ENCODE measurements around the gene HSPA12A.

The HSPA12A gene

GRCh38 chr10:116668018-116668417 lies 74.3 kb downstream of the HSPA12A start:
- Histone ChIP-seq H3K4me2 (ENCODE audit: insufficient read depth, low read length, poor library complexity, severe bottlenecking) (no peak overlapping the region), H3K79me1 (ENCODE audit: low read depth, low read length) (no peaks in the 10 kb centered on the region), H3K4me1 (ENCODE audit: control insufficient read depth in 2 of 2, insufficient read depth in 1 of 2, low read depth in 1 of 2, low read length in 2 of 2) (peaks cover 0 to 11% of the 10 kb centered on the region in 2 donors), H3K27me3 (ENCODE audit: control insufficient read depth in 3 of 3, insufficient read depth in 3 of 3, low read depth in 1 of 3, low read length in 3 of 3) (peaks cover 0 to 47% (median 0%) of the 10 kb centered on the region in 3 experiments), H3K9me3 (replicated peaks in 1 of 2; ENCODE audit: control insufficient read depth in 2 of 2, insufficient read depth in 1 of 2, low read depth in 1 of 2, low read length in 2 of 2) (no peaks in the 10 kb centered on the region), H2AFZ (ENCODE audit: low read length) (no peak overlapping the region), H2BK5ac (ENCODE audit: low read length) (no peak overlapping the region), H3K36me3 (replicated peaks in 1 of 2; ENCODE audit: control insufficient read depth in 2 of 2, insufficient read depth in 2 of 2, low read length in 2 of 2) (no peaks in the 10 kb centered on the region), H3K27ac (replicated peaks; ENCODE audit: low read length) (no peak overlapping the region), H3K18ac (ENCODE audit: low read length) (no peak overlapping the region), H3K4me3 (ENCODE audit: low read length in 2 of 2) (no peak overlapping the region), H3K14ac (ENCODE audit: low read length) (no peak overlapping the region), H2BK120ac (ENCODE audit: low read depth, low read length) (no peak overlapping the region), H3K23ac (ENCODE audit: low read depth, low read length, poor library complexity) (no peak overlapping the region), H4K8ac (ENCODE audit: low read depth, low read length) (no peak overlapping the region), H4K91ac (ENCODE audit: low read depth, low read length, poor library complexity) (no peak overlapping the region), H2BK12ac (ENCODE audit: low read length) (no peak overlapping the region), H3K4ac (ENCODE audit: low read length) (no peak overlapping the region), H3K9ac (ENCODE audit: low read depth, low read length, poor library complexity) (no peak overlapping the region), H2AK5ac (ENCODE audit: low read depth, low read length) (no peak overlapping the region), H2BK15ac (ENCODE audit: low read length) (no peak overlapping the region)
- no CpG with 5 or more reads among the region's 9 CpGs for WGBS, 2 donors (ENCODE audit: extremely low coverage in 2 of 2, insufficient read length in 2 of 2, insufficient replicate concordance in 1 of 2)
- DNase-seq (ENCODE audit: low spot score): no peak

DNA sequence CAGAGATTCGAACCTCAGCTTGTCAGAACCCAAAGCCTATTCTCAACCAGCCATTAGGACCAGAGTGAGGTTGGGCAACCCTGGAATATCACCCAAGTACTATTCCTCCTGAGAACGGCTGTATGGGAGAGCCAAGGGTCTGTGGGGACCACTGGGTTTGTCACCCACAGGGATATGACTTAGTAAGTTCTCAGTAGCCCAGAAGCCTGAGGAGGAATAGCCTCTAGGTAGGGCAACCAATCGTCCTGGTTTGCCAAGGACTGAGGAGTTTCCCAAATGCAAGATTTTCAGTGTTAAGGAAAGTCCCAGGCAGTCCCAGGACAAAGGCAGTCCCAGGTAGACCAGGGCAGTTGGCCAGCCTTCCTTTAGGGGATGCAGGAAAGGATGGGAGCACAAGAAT lies 74.9 kb downstream of the HSPA12A start:
- Histone ChIP-seq H3K4ac (ENCODE audit: low read length) (no peak overlapping the region), H3K9me3 (replicated peaks in 1 of 2; ENCODE audit: control insufficient read depth in 2 of 2, insufficient read depth in 1 of 2, low read depth in 1 of 2, low read length in 2 of 2) (no peaks in the 10 kb centered on the region), H2BK12ac (ENCODE audit: low read length) (no peak overlapping the region), H3K4me3 (ENCODE audit: low read length in 2 of 2) (no peak overlapping the region), H3K9ac (ENCODE audit: low read depth, low read length, poor library complexity) (no peak overlapping the region), H2AK5ac (ENCODE audit: low read depth, low read length) (no peak overlapping the region), H4K91ac (ENCODE audit: low read depth, low read length, poor library complexity) (no peak overlapping the region), H2AFZ (ENCODE audit: low read length) (no peak overlapping the region), H3K27ac (replicated peaks; ENCODE audit: low read length) (no peak overlapping the region), H3K4me2 (ENCODE audit: insufficient read depth, low read length, poor library complexity, severe bottlenecking) (no peak overlapping the region), H4K8ac (ENCODE audit: low read depth, low read length) (no peak overlapping the region), H3K36me3 (replicated peaks in 1 of 2; ENCODE audit: control insufficient read depth in 2 of 2, insufficient read depth in 2 of 2, low read length in 2 of 2) (no peaks in the 10 kb centered on the region), H3K14ac (ENCODE audit: low read length) (no peak overlapping the region), H2BK5ac (ENCODE audit: low read length) (no peak overlapping the region), H3K27me3 (ENCODE audit: control insufficient read depth in 3 of 3, insufficient read depth in 3 of 3, low read depth in 1 of 3, low read length in 3 of 3) (peaks cover 0 to 47% (median 0%) of the 10 kb centered on the region in 3 experiments), H3K18ac (ENCODE audit: low read length) (no peak overlapping the region), H2BK120ac (ENCODE audit: low read depth, low read length) (no peak overlapping the region), H2BK15ac (ENCODE audit: low read length) (no peak overlapping the region), H3K79me1 (ENCODE audit: low read depth, low read length) (no peaks in the 10 kb centered on the region), H3K4me1 (ENCODE audit: control insufficient read depth in 2 of 2, insufficient read depth in 1 of 2, low read depth in 1 of 2, low read length in 2 of 2) (peaks cover 0 to 11% of the 10 kb centered on the region in 2 donors), H3K23ac (ENCODE audit: low read depth, low read length, poor library complexity) (no peak overlapping the region)
- WGBS, 2 donors (ENCODE audit: extremely low coverage in 2 of 2, insufficient read length in 2 of 2, insufficient replicate concordance in 1 of 2): no CpG with 5 or more reads among the region's 3 CpGs
- DNase-seq (ENCODE audit: low spot score): no peak

GRCh38 chr10:116665541-116666125 lies 76.7 kb downstream of the HSPA12A start:
- Histone ChIP-seq H3K18ac (ENCODE audit: low read length) (no peak overlapping the region), H3K4me1 (ENCODE audit: control insufficient read depth in 2 of 2, insufficient read depth in 1 of 2, low read depth in 1 of 2, low read length in 2 of 2) (peaks cover 0 to 7% of the 10 kb centered on the region in 2 donors), H2BK120ac (ENCODE audit: low read depth, low read length) (no peak overlapping the region), H3K27ac (replicated peaks; ENCODE audit: low read length) (no peak overlapping the region), H3K23ac (ENCODE audit: low read depth, low read length, poor library complexity) (no peak overlapping the region), H2AK5ac (ENCODE audit: low read depth, low read length) (no peak overlapping the region), H3K36me3 (replicated peaks in 1 of 2; ENCODE audit: control insufficient read depth in 2 of 2, insufficient read depth in 2 of 2, low read length in 2 of 2) (no peaks in the 10 kb centered on the region), H4K91ac (ENCODE audit: low read depth, low read length, poor library complexity) (no peak overlapping the region), H3K79me1 (ENCODE audit: low read depth, low read length) (no peaks in the 10 kb centered on the region), H2AFZ (ENCODE audit: low read length) (no peak overlapping the region), H3K4me2 (ENCODE audit: insufficient read depth, low read length, poor library complexity, severe bottlenecking) (no peak overlapping the region), H2BK12ac (ENCODE audit: low read length) (no peak overlapping the region), H3K9ac (ENCODE audit: low read depth, low read length, poor library complexity) (no peak overlapping the region), H3K14ac (ENCODE audit: low read length) (no peak overlapping the region), H3K4ac (ENCODE audit: low read length) (no peak overlapping the region), H3K4me3 (ENCODE audit: low read length in 2 of 2) (no peak overlapping the region), H2BK5ac (ENCODE audit: low read length) (no peak overlapping the region), H4K8ac (ENCODE audit: low read depth, low read length) (no peak overlapping the region), H2BK15ac (ENCODE audit: low read length) (no peak overlapping the region), H3K27me3 (ENCODE audit: control insufficient read depth in 3 of 3, insufficient read depth in 3 of 3, low read depth in 1 of 3, low read length in 3 of 3) (peaks cover 0 to 38% (median 0%) of the 10 kb centered on the region in 3 experiments), H3K9me3 (replicated peaks in 1 of 2; ENCODE audit: control insufficient read depth in 2 of 2, insufficient read depth in 1 of 2, low read depth in 1 of 2, low read length in 2 of 2) (no peaks in the 10 kb centered on the region)
- DNase-seq (ENCODE audit: low spot score): no peak
- WGBS, 2 donors (ENCODE audit: extremely low coverage in 2 of 2, insufficient read length in 2 of 2, insufficient replicate concordance in 1 of 2): no CpG with 5 or more reads among the region's 13 CpGs

DNA sequence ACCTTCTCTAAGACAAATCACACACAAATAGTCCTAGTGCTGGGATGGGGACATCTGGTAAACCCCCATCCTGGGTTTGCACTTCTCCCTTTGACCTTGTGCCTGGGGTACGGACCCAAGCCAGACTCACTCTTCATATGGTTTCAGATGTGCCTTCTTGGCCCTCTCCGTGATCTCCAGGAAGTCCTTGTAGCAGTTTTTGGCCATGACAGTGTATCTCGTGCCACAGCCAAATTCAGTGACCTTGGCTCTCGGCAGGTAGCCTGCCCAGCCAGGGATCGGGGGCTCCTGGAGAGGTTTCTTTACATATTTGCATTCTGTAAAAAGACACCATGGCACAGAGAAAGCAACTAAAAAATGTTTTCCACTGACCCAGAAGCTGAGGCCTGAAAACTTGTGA lies 77.7 kb downstream of the HSPA12A start:
- Histone ChIP-seq H2BK15ac (ENCODE audit: low read length) (no peak overlapping the region), H3K4ac (ENCODE audit: low read length) (no peak overlapping the region), H3K18ac (ENCODE audit: low read length) (no peak overlapping the region), H2BK120ac (ENCODE audit: low read depth, low read length) (no peak overlapping the region), H3K27me3 (ENCODE audit: control insufficient read depth in 3 of 3, insufficient read depth in 3 of 3, low read depth in 1 of 3, low read length in 3 of 3) (peaks cover 0 to 33% (median 0%) of the 10 kb centered on the region in 3 experiments), H3K14ac (ENCODE audit: low read length) (no peak overlapping the region), H3K4me1 (ENCODE audit: control insufficient read depth in 2 of 2, insufficient read depth in 1 of 2, low read depth in 1 of 2, low read length in 2 of 2) (peaks cover 0 to 5% of the 10 kb centered on the region in 2 donors), H2BK12ac (ENCODE audit: low read length) (no peak overlapping the region), H4K8ac (ENCODE audit: low read depth, low read length) (no peak overlapping the region), H3K27ac (replicated peaks; ENCODE audit: low read length) (no peak overlapping the region), H2AK5ac (ENCODE audit: low read depth, low read length) (no peak overlapping the region), H4K91ac (ENCODE audit: low read depth, low read length, poor library complexity) (no peak overlapping the region), H3K23ac (ENCODE audit: low read depth, low read length, poor library complexity) (no peak overlapping the region), H3K36me3 (replicated peaks in 1 of 2; ENCODE audit: control insufficient read depth in 2 of 2, insufficient read depth in 2 of 2, low read length in 2 of 2) (no peaks in the 10 kb centered on the region), H2AFZ (ENCODE audit: low read length) (no peak overlapping the region), H3K9ac (ENCODE audit: low read depth, low read length, poor library complexity) (no peak overlapping the region), H3K4me3 (ENCODE audit: low read length in 2 of 2) (no peak overlapping the region), H3K4me2 (ENCODE audit: insufficient read depth, low read length, poor library complexity, severe bottlenecking) (no peak overlapping the region), H3K9me3 (replicated peaks in 1 of 2; ENCODE audit: control insufficient read depth in 2 of 2, insufficient read depth in 1 of 2, low read depth in 1 of 2, low read length in 2 of 2) (no peaks in the 10 kb centered on the region), H2BK5ac (ENCODE audit: low read length) (no peak overlapping the region), H3K79me1 (ENCODE audit: low read depth, low read length) (no peaks in the 10 kb centered on the region)
- DNase-seq (ENCODE audit: low spot score): no peak
- WGBS, 2 donors (ENCODE audit: extremely low coverage in 2 of 2, insufficient read length in 2 of 2, insufficient replicate concordance in 1 of 2): no CpG with 5 or more reads among the region's 5 CpGs

Measured in neuronal stem cell (in vitro differentiated cells).